B cell (primary cell): ENCODE data around the gene KIAA0825. TPM values are rescaled to one million over a fixed set of nuclear protein-coding genes. Genes with fewer than 3 reads are reported as not detected.

Experiments
- ATAC-seq: fragments of 200-7000 bp; cut with Tn5 transposase; one replicate; pipeline ENCODE4 v1.10.0; 2021; ENCODE audit warnings: low read depth, mild to moderate bottlenecking, moderate number of reproducible peaks, moderate library complexity
- CTCF ChIA-PET: fragments of 350-600 bp; sonication (Branson Sonifier 250); formaldehyde crosslinking; loops from one replicate; lab custom pipeline; 2021; ENCODE audit warnings: antibody characterized with exemption, inconsistent platforms; lab: Charles Lee
- POLR2A ChIA-PET: fragments of 350-600 bp; sonication (Branson Sonifier 250); formaldehyde crosslinking; loops from one replicate; lab custom pipeline; 2021; ENCODE audit warnings: antibody characterized with exemption; lab: Charles Lee
- DNase-seq: peaks from one replicate; pipeline ENCODE4 v3.0.0; 2013
- H2AFZ ChIP-seq: 2 replicates; pipeline ENCODE4 v1.6.1; 2012; ENCODE audit warnings: mild to moderate bottlenecking, low read depth, low read length; ENCODE audit not compliant: insufficient read depth, poor library complexity, severe bottlenecking
- H3K27ac ChIP-seq, 2 donors: 1 replicate in 1 of 2; 2 replicates in 1 of 2; pipeline ENCODE4 v1.5.1; 2012 to 2013; ENCODE audit warnings: low read length in 2 of 2, mild to moderate bottlenecking in 2 of 2, moderate library complexity in 1 of 2
- H3K27me3 ChIP-seq, 4 experiments: fragments of 200-600 bp in 1 of 4; sonication (generic) in 1 of 4; replicated peaks in 1 of 4; 1 replicate in 2 of 4; 2 replicates in 2 of 4; pipeline versions ENCODE4 v1.6.1 to v1.7.0; 2013 to 2016; ENCODE audit warnings: low read length in 3 of 4, mild to moderate bottlenecking in 2 of 4, mixed read lengths in 1 of 4, moderate library complexity in 1 of 4; ENCODE audit not compliant: insufficient read depth in 4 of 4, control insufficient read depth in 3 of 4; ENCODE audit errors: control extremely low read depth in 1 of 4
- H3K36me3 ChIP-seq, 2 experiments: replicated peaks in 1 of 2; 1 replicate in 1 of 2; 2 replicates in 1 of 2; pipeline versions ENCODE4 v1.6.1 to v1.7.1; 2013; ENCODE audit warnings: low read length in 1 of 2; ENCODE audit not compliant: insufficient read depth in 2 of 2, control insufficient read depth in 1 of 2; ENCODE audit errors: control extremely low read depth in 1 of 2, extremely low read depth in 1 of 2
- H3K4me1 ChIP-seq, 2 donors: fragments of 200-600 bp in 1 of 2; sonication (generic) in 1 of 2; 1 replicate in 1 of 2; 2 replicates in 1 of 2; pipeline versions ENCODE4 v1.5.1 to v1.6.1; 2013 to 2017; ENCODE audit warnings: low read length in 2 of 2; ENCODE audit not compliant: control insufficient read depth in 2 of 2, insufficient read depth in 2 of 2
- H3K4me2 ChIP-seq: replicated peaks from 2 replicates; pipeline ENCODE3; 2012; ENCODE audit warnings: mild to moderate bottlenecking, low read depth, low read length; ENCODE audit not compliant: poor library complexity, severe bottlenecking
- H3K4me3 ChIP-seq, 5 experiments: fragments of 200-600 bp in 1 of 5; sonication (generic) in 1 of 5; 1 replicate in 3 of 5; 2 replicates in 2 of 5; pipeline versions ENCODE4 v1.5.1 to v1.7.0; 2011 to 2016; ENCODE audit warnings: low read length in 4 of 5, mild to moderate bottlenecking in 4 of 5, low read depth in 2 of 5, control low read depth in 1 of 5, moderate library complexity in 1 of 5; ENCODE audit not compliant: insufficient read depth in 1 of 5; ENCODE audit errors: control extremely low read depth in 1 of 5, extremely low read depth in 1 of 5
- H3K79me2 ChIP-seq: fragments of 200-600 bp; sonication (generic); one replicate; pipeline ENCODE4 v1.6.0; 2016; ENCODE audit warnings: low read length; ENCODE audit not compliant: control insufficient read depth, insufficient read depth
- H3K9ac ChIP-seq: fragments of 200-600 bp; sonication (generic); 2 replicates; pipeline ENCODE4 v1.6.1; 2017; ENCODE audit warnings: mild to moderate bottlenecking, low read length, moderate library complexity
- H3K9me3 ChIP-seq, 3 donors: one replicate each; pipeline versions ENCODE4 v1.6.1 to v1.7.1; 2013; ENCODE audit warnings: low read length in 2 of 3; ENCODE audit not compliant: control insufficient read depth in 2 of 3, insufficient read depth in 1 of 3; ENCODE audit errors: control extremely low read depth in 1 of 3
- H4K20me1 ChIP-seq: 2 replicates; pipeline ENCODE4 v1.6.0; 2012; ENCODE audit warnings: mild to moderate bottlenecking, low read length; ENCODE audit not compliant: insufficient read depth, control insufficient read depth, poor library complexity, severe bottlenecking
- H3K27ac Mint-ChIP-seq: one replicate; pipeline ENCODE4 v1.8.0; 2021; ENCODE audit warnings: mixed read lengths
- H3K27me3 Mint-ChIP-seq: one replicate; pipeline ENCODE4 v1.8.0; 2021; ENCODE audit warnings: mixed read lengths
- H3K4me1 Mint-ChIP-seq: one replicate; pipeline ENCODE4 v1.8.0; 2021; ENCODE audit warnings: mixed read lengths
- H3K4me3 Mint-ChIP-seq: one replicate; pipeline ENCODE4 v1.8.0; 2021; ENCODE audit warnings: mixed read lengths
- H3K9me3 Mint-ChIP-seq: one replicate; pipeline ENCODE4 v1.8.0; 2022; ENCODE audit warnings: mixed read lengths; ENCODE audit not compliant: insufficient read depth
- CTCF ChIP-seq: fragments of 200-600 bp; IDR thresholded peaks from one replicate; pipeline ENCODE4 v1.8.0; 2022; ENCODE audit warnings: antibody characterized with exemption, mild to moderate bottlenecking
- EZH2 ChIP-seq: IDR thresholded peaks from 2 replicates; pipeline ENCODE4 v1.6.1; 2012; ENCODE audit warnings: borderline replicate concordance, low read depth, mild to moderate bottlenecking, moderate library complexity, low read length; ENCODE audit not compliant: insufficient read depth, poor library complexity, severe bottlenecking
- WGBS: methylation state at CpG from one replicate; pipeline ENCODE4 v1.1.5; 2013; ENCODE audit warnings: missing lambda C conversion rate; ENCODE audit not compliant: insufficient coverage; 5-methylcytosine and 5-hydroxymethylcytosine counted together
- intact Hi-C: fragments of 100-400 bp; cut with micrococcal nuclease; formaldehyde crosslinking; loops from one replicate; pipeline ENCODE4 v1.10.0; 2022
- polyA plus RNA-seq: library from polyadenylated mRNA; depleted of rRNA; stranded (reverse); fragments of >200 nt; gene quantifications from 2 replicates; pipeline ENCODE4 v1.2.3, GENCODE V29; 2012
- total RNA-seq, 2 donors: library from RNA; stranded (reverse); fragments of 120-200 nt in 1 of 2; gene quantifications; 1 replicate in 1 of 2; 2 replicates in 1 of 2; pipeline versions ENCODE4 v1.2.3 to v1.2.4, GENCODE V29; 2013 to 2022

The KIAA0825 gene
- total and polyA plus RNA-seq, 2 donors (not counting 1 experiment from before 2014, with no cell fraction given), result 0.43 to 2.7 TPM

GRCh38 chr5:94274707-94275106, 343.7 kb downstream of the KIAA0825 start:
- Histone ChIP-seq H3K36me3 (no peaks in the 10 kb centered on the region), H3K27me3 (no peaks in the 10 kb centered on the region), H3K4me2 (no peak overlapping the region), H2AFZ (no peak overlapping the region), H3K4me1 (no peaks in the 10 kb centered on the region), H3K9ac (no peak overlapping the region), H3K9me3 (no peaks in the 10 kb centered on the region), H3K27ac (no peak overlapping the region), H4K20me1 (no peaks in the 10 kb centered on the region), H3K4me3 (no peak overlapping the region), H3K79me2 (no peaks in the 10 kb centered on the region)
- ChIA-PET POLR2A (no interaction called here), CTCF (no interaction called here)
- H3K4me3 Mint-ChIP-seq, result no peak overlapping the region
- intact Hi-C loops, result no loop called here
- peaks cover 4% of the 10 kb centered on the region for H3K9me3 Mint-ChIP-seq
- 86% methylated on average over 1 of the region's 4 CpGs for WGBS
- H3K4me1 Mint-ChIP-seq, result no peaks in the 10 kb centered on the region
- ATAC-seq (no peak), DNase-seq (no peak)
- no peak overlapping the region for H3K27ac Mint-ChIP-seq
- TF ChIP-seq CTCF, result no peak
- H3K27me3 Mint-ChIP-seq, result no peaks in the 10 kb centered on the region

GRCh38 chr5:94268226-94268625, 350.2 kb downstream of the KIAA0825 start:
- H3K27me3 Mint-ChIP-seq, result no peaks in the 10 kb centered on the region
- no peaks in the 10 kb centered on the region for H3K4me1 Mint-ChIP-seq
- Histone ChIP-seq H3K4me3 (no peak overlapping the region), H3K9ac (no peak overlapping the region), H3K27ac (no peak overlapping the region), H3K36me3 (no peaks in the 10 kb centered on the region), H3K4me2 (no peak overlapping the region), H3K79me2 (no peaks in the 10 kb centered on the region), H3K27me3 (no peaks in the 10 kb centered on the region), H3K9me3 (no peaks in the 10 kb centered on the region), H4K20me1 (no peaks in the 10 kb centered on the region), H3K4me1 (no peaks in the 10 kb centered on the region), H2AFZ (no peak overlapping the region)
- TF ChIP-seq EZH2, result no peak
- no peak for TF ChIP-seq CTCF
- intact Hi-C loops, result no loop called here
- H3K4me3 Mint-ChIP-seq, result no peak overlapping the region
- no peak overlapping the region for H3K27ac Mint-ChIP-seq
- H3K9me3 Mint-ChIP-seq, result peaks cover 4% of the 10 kb centered on the region
- ATAC-seq (no peak), DNase-seq (no peak)
- ChIA-PET POLR2A (no interaction called here), CTCF (no interaction called here)
- WGBS, result 52% methylated on average over 3 of the region's 3 CpGs
